Endothelial cell of umbilical vein (primary cell): ENCODE measurements around the gene TPST1. TPM values are rescaled to one million over a fixed set of nuclear protein-coding genes. Genes with fewer than 3 reads are reported as not detected.
A peak's percentile ranks its signal among the peaks of the same experiment; 100 is the strongest.

Source experiments
- BruUV-seq: library from RNA; stranded (reverse); fragments of 400-500 nt; replicated peaks from 2 replicates; lab custom pipeline; 2021; lab: Mats Ljungman, UMichigan
- CTCF ChIA-PET: fragments of 300-600, 350-600 bp; sonication (Branson Sonifier 250); formaldehyde crosslinking; loops from one replicate; lab custom pipeline; 2021; ENCODE audit warnings: antibody characterized with exemption, inconsistent platforms; lab: Charles Lee
- POLR2A ChIA-PET: fragments of 300-600, 350-600 bp; sonication (Branson Sonifier 250); formaldehyde crosslinking; loops from one replicate; lab custom pipeline; 2021; ENCODE audit warnings: antibody characterized with exemption, inconsistent platforms; lab: Charles Lee
- DNase-seq: peaks from one replicate; pipeline ENCODE4 v3.0.0-alpha.2; 2011; ENCODE audit warnings: low read depth, low spot score
- FAIRE-seq: peaks from 2 replicates; lab custom pipeline; 2011; peaks lifted over from hg19 to GRCh38; lab: Jason Lieb, UNC
- H2AFZ ChIP-seq: 2 replicates; pipeline ENCODE4 v1.6.0; 2012; ENCODE audit warnings: low read depth, low read length, control low read depth, inconsistent platforms
- H3K27ac ChIP-seq: 2 replicates; pipeline ENCODE4 v1.5.1; 2011; ENCODE audit warnings: low read depth, mild to moderate bottlenecking, control low read depth, low read length, moderate library complexity; ENCODE audit not compliant: insufficient read depth
- H3K27me3 ChIP-seq, 2 experiments: 2 replicates each; pipeline versions ENCODE4 v1.6.0 to v1.6.1; 2011; ENCODE audit warnings: low read length in 2 of 2, mixed read lengths in 1 of 2; ENCODE audit not compliant: control insufficient read depth in 2 of 2, insufficient read depth in 2 of 2
- H3K36me3 ChIP-seq, 2 experiments: 2 replicates in 1 of 2; 3 replicates in 1 of 2; pipeline ENCODE4 v1.5.1; 2011; ENCODE audit warnings: low read length in 2 of 2, mild to moderate bottlenecking in 1 of 2, moderate library complexity in 1 of 2; ENCODE audit not compliant: control insufficient read depth in 2 of 2, insufficient read depth in 2 of 2; ENCODE audit errors: extremely low read depth in 1 of 2
- H3K4me1 ChIP-seq: 3 replicates; pipeline ENCODE4 v1.5.1; 2011; ENCODE audit warnings: mild to moderate bottlenecking, low read length; ENCODE audit not compliant: control insufficient read depth, insufficient read depth; ENCODE audit errors: extremely low read depth
- H3K4me2 ChIP-seq: 2 replicates; pipeline ENCODE4 v1.6.1; 2011; ENCODE audit warnings: low read length, control low read depth, mixed read lengths; ENCODE audit not compliant: insufficient read depth
- H3K4me3 ChIP-seq, 3 experiments: fragments of 200-600 bp in 1 of 3; sonication (generic), shearing (Covaris generic) in 1 of 3; replicated peaks in 1 of 3; 2 replicates each; pipeline ENCODE4 v1.5.1; 2011 to 2016; ENCODE audit warnings: control low read depth in 3 of 3, low read length in 3 of 3, mild to moderate bottlenecking in 2 of 3, inconsistent platforms in 1 of 3, low read depth in 1 of 3, moderate library complexity in 1 of 3; ENCODE audit not compliant: insufficient read depth in 1 of 3
- H3K79me2 ChIP-seq: 2 replicates; pipeline ENCODE4 v1.6.0; 2012; ENCODE audit warnings: low read length, inconsistent platforms; ENCODE audit not compliant: control insufficient read depth, insufficient read depth
- H3K9ac ChIP-seq: replicated peaks from 2 replicates; pipeline ENCODE3; 2011; ENCODE audit warnings: low read length, control low read depth; ENCODE audit not compliant: insufficient read depth; ENCODE audit errors: extremely low read depth
- H3K9me1 ChIP-seq: replicated peaks from 3 replicates; pipeline ENCODE4 v1.6.0; 2011; ENCODE audit warnings: mild to moderate bottlenecking, low read length; ENCODE audit not compliant: control insufficient read depth, insufficient read depth; ENCODE audit errors: extremely low read depth
- H3K9me3 ChIP-seq: replicated peaks from 2 replicates; pipeline ENCODE4 v1.5.1; 2012; ENCODE audit warnings: low read length, inconsistent platforms; ENCODE audit not compliant: control insufficient read depth, insufficient read depth
- H4K20me1 ChIP-seq: replicated peaks from 2 replicates; pipeline ENCODE3; 2011; ENCODE audit warnings: mild to moderate bottlenecking, low read length; ENCODE audit not compliant: control insufficient read depth, insufficient read depth; ENCODE audit errors: extremely low read depth
- EZH2 ChIP-seq: IDR thresholded peaks from 2 replicates; pipeline ENCODE4 v1.6.1; 2012; ENCODE audit warnings: borderline replicate concordance, low read depth, mild to moderate bottlenecking, moderate library complexity, low read length, inconsistent platforms; ENCODE audit not compliant: severe bottlenecking
- FOS ChIP-seq: IDR thresholded peaks from 2 replicates; pipeline ENCODE4 v1.6.1; 2011; ENCODE audit warnings: mild to moderate bottlenecking, low read length, moderate library complexity, borderline replicate concordance; ENCODE audit not compliant: insufficient read depth
- GATA2 ChIP-seq: IDR thresholded peaks from 2 replicates; pipeline ENCODE4 v1.7.0; 2011; ENCODE audit warnings: low read depth, mild to moderate bottlenecking, moderate library complexity, mixed read lengths, low read length; ENCODE audit not compliant: insufficient read length, insufficient read depth
- JUN ChIP-seq: IDR thresholded peaks from 2 replicates; pipeline ENCODE4 v1.6.1; 2011; ENCODE audit warnings: borderline replicate concordance, low read depth; ENCODE audit not compliant: insufficient read length, insufficient read depth
- MYC ChIP-seq: IDR thresholded peaks from one replicate; pipeline ENCODE4 v1.6.1; 2011; ENCODE audit warnings: mild to moderate bottlenecking, low read depth, low read length
- POLR2A ChIP-seq: IDR thresholded peaks from 2 replicates; pipeline ENCODE4 v1.6.1; 2012; ENCODE audit warnings: low read depth, mild to moderate bottlenecking, control low read depth, low read length
- POLR2AphosphoS5 ChIP-seq: IDR thresholded peaks from 2 replicates; pipeline ENCODE4 v1.6.1; 2012; ENCODE audit warnings: low read depth, mild to moderate bottlenecking, control low read depth, low read length, moderate library complexity; ENCODE audit not compliant: insufficient read depth
- dilution Hi-C: fragments of 300-500 bp; cut with MboI; formaldehyde crosslinking; loops from one replicate; pipeline ENCODE4 v1.15.0; 2019; ENCODE audit warnings: low sequenced_read_pairs; ENCODE audit not compliant: extremely low pct_ligation_motif_present
- intact Hi-C: fragments of 100-400 bp; cut with micrococcal nuclease; formaldehyde crosslinking; loops from one replicate; pipeline ENCODE4 v1.10.0; 2022
- polyA plus RNA-seq, 4 experiments: library from polyadenylated mRNA; depleted of rRNA in 3 of 4; stranded (reverse) in 3 of 4; unstranded in 1 of 4; fragments of >200 nt; gene quantifications; 2 replicates each; pipeline versions ENCODE4 v1.2.1 to v1.2.3, GENCODE V29; 2011 to 2012; ENCODE audit warnings: missing spikeins in 1 of 4
- total RNA-seq: library from RNA; stranded (reverse); gene quantifications from 2 replicates; pipeline ENCODE4 v1.2.3, GENCODE V29; 2021
- TF ChIP-seq, protein P1 (sequence below): IDR thresholded peaks from 2 replicates; pipeline ENCODE4 v1.6.1; 2011; ENCODE audit not compliant: insufficient read depth, insufficient read length
- TF ChIP-seq, protein P2 (sequence below), 2 donors: IDR thresholded peaks; 1 replicate in 1 of 2; 2 replicates in 1 of 2; pipeline ENCODE4 v1.5.1; 2011; ENCODE audit warnings: low read length in 2 of 2, mild to moderate bottlenecking in 2 of 2, moderate library complexity in 2 of 2, control low read depth in 1 of 2, inconsistent platforms in 1 of 2, low read depth in 1 of 2; ENCODE audit not compliant: insufficient read depth in 1 of 2; ENCODE audit errors: extremely low read depth in 1 of 2

Gene TPST1
- total and polyA plus RNA-seq, 2 donors (not counting 3 experiments of a cell fraction or from before 2014, with no cell fraction given), result 18.7 to 21.0 TPM

- no peaks in the 10 kb centered on the region for H4K20me1 ChIP-seq
- peaks cover 6% of the 10 kb centered on the region for H3K79me2 ChIP-seq
- DNase-seq (no peak), FAIRE-seq (no peak)
- ChIA-PET POLR2A (no interaction called here), CTCF (no interaction called here)
- intact Hi-C loops (loop anchor here (10.0 kb wide), 1 partner anchor 292 kb away; no protein-coding TSS in a partner anchor), dilution Hi-C loops (no loop called here)
- BruUV-seq, result no TSS peak
- H3K4me1 ChIP-seq, result peaks cover 9% of the 10 kb centered on the region
- no peak overlapping the region for H3K9ac ChIP-seq
- H3K36me3 ChIP-seq, result no peaks in the 10 kb centered on the region
- H3K9me3 ChIP-seq, result no peaks in the 10 kb centered on the region
- no peak overlapping the region for H3K27ac ChIP-seq
- H3K4me2 ChIP-seq, result no peak overlapping the region
- H3K4me3 ChIP-seq, result no peak overlapping the region
- TF ChIP-seq GATA2, result peak; percentile 38
- TF ChIP-seq, protein P1, sequence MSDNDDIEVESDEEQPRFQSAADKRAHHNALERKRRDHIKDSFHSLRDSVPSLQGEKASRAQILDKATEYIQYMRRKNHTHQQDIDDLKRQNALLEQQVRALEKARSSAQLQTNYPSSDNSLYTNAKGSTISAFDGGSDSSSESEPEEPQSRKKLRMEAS, result no peak
- H2AFZ ChIP-seq, result peak overlapping the region; percentile 13
- H3K27me3 ChIP-seq, result no peaks in the 10 kb centered on the region
- no peaks in the 10 kb centered on the region for H3K9me1 ChIP-seq
Observed at GRCh38 chr7:66202441-66202840, 2.7 kb upstream of the TPST1 start.

GRCh38 chr7:66205741-66206090 lies 582 bp downstream of the TPST1 start:
- ChIA-PET POLR2A (interaction anchor here (0.7 kb wide), 1 partner anchor 20 kb away, joined by 4 read pairs; no protein-coding TSS in a partner anchor), CTCF (interaction anchor here (1.2 to 3.1 kb wide), 7 partner anchors 11 to 288 kb away, joined by 4 to 16 read pairs (median 8); no protein-coding TSS in a partner anchor)
- dilution Hi-C loops (no loop called here), intact Hi-C loops (loop anchor here (2.0 to 10.0 kb wide), 3 partner anchors 173 to 289 kb away; no protein-coding TSS in a partner anchor)
- H3K4me1 ChIP-seq, result peaks cover 9% of the 10 kb centered on the region
- no TSS peak for BruUV-seq
- DNase-seq (peak; percentile 29), FAIRE-seq (no peak)
- H3K79me2 ChIP-seq, result peaks cover 10% of the 10 kb centered on the region
- no peaks in the 10 kb centered on the region for H3K9me3 ChIP-seq
- H4K20me1 ChIP-seq, result no peaks in the 10 kb centered on the region
- peak overlapping the region; percentile 91 for H2AFZ ChIP-seq
- TF ChIP-seq JUN (no peak), GATA2 (no peak), POLR2A (no peak), MYC (no peak), EZH2 (no peak), POLR2AphosphoS5 (no peak), FOS (no peak)
- TF ChIP-seq, protein P2, sequence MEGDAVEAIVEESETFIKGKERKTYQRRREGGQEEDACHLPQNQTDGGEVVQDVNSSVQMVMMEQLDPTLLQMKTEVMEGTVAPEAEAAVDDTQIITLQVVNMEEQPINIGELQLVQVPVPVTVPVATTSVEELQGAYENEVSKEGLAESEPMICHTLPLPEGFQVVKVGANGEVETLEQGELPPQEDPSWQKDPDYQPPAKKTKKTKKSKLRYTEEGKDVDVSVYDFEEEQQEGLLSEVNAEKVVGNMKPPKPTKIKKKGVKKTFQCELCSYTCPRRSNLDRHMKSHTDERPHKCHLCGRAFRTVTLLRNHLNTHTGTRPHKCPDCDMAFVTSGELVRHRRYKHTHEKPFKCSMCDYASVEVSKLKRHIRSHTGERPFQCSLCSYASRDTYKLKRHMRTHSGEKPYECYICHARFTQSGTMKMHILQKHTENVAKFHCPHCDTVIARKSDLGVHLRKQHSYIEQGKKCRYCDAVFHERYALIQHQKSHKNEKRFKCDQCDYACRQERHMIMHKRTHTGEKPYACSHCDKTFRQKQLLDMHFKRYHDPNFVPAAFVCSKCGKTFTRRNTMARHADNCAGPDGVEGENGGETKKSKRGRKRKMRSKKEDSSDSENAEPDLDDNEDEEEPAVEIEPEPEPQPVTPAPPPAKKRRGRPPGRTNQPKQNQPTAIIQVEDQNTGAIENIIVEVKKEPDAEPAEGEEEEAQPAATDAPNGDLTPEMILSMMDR (IDR thresholded peaks at IDR 0.05; ENCODE audit: extremely low read depth in 1 of 2, insufficient read depth in 1 of 2, low read depth in 1 of 2, low read length in 2 of 2), result no peak
- TF ChIP-seq, protein P1, result no peak
- peak overlapping the region; percentile 70 to 71 (median 71) for H3K4me3 ChIP-seq
- H3K36me3 ChIP-seq, result no peaks in the 10 kb centered on the region
- H3K27me3 ChIP-seq, result no peaks in the 10 kb centered on the region
- peak overlapping the region; percentile 81 for H3K4me2 ChIP-seq
- peak overlapping the region; percentile 57 for H3K9ac ChIP-seq
- no peaks in the 10 kb centered on the region for H3K9me1 ChIP-seq
- H3K27ac ChIP-seq, result peak overlapping the region; percentile 26
